Ovary (tissue), 9 donors: ENCODE data around the gene IMMT. TPM values are rescaled to one million over a fixed set of nuclear protein-coding genes. Genes with fewer than 3 reads are reported as not detected.

Experiments
- DNase-seq, 5 donors: peaks; one replicate each; pipeline ENCODE4 v3.0.0-alpha.2; 2019 to 2020
- H3K27ac ChIP-seq, 2 donors: fragments of 200-600 bp; one replicate each; pipeline versions ENCODE4 v1.5.1 to v1.8.0; 2019 to 2022
- H3K27me3 ChIP-seq: fragments of 200-600 bp; one replicate; pipeline ENCODE4 v1.8.0; 2022
- H3K36me3 ChIP-seq: fragments of 200-600 bp; sonication (generic); one replicate; pipeline ENCODE4 v1.5.1; 2019
- H3K4me1 ChIP-seq: one replicate; pipeline ENCODE4 v1.8.1; 2013; ENCODE audit warnings: mild to moderate bottlenecking, moderate library complexity; ENCODE audit not compliant: insufficient read depth
- H3K4me3 ChIP-seq: fragments of 200-600 bp; sonication (generic); one replicate; pipeline ENCODE4 v1.5.1; 2017
- H3K9me3 ChIP-seq, 2 donors: fragments of 200-600 bp in 1 of 2; sonication (generic) in 1 of 2; one replicate each; pipeline versions ENCODE4 v1.5.1 to v1.8.1; 2013 to 2019; ENCODE audit warnings: mild to moderate bottlenecking in 1 of 2, moderate library complexity in 1 of 2
- CTCF ChIP-seq, 3 donors: fragments of 450-650 bp in 2 of 3; fragments of 200-600 bp in 1 of 3; IDR thresholded peaks; one replicate each; pipeline versions ENCODE4 v1.5.1 to v1.8.0; 2016 to 2022; ENCODE audit warnings: antibody characterized with exemption in 3 of 3, mild to moderate bottlenecking in 1 of 3
- EP300 ChIP-seq: sonication (generic); formaldehyde crosslinking; IDR thresholded peaks from one replicate; pipeline ENCODE4 v1.6.1; 2017; ENCODE audit warnings: antibody characterized with exemption
- POLR2A ChIP-seq: fragments of 450-650 bp; IDR thresholded peaks from one replicate; pipeline ENCODE4 v1.6.1; 2017; ENCODE audit warnings: antibody characterized with exemption, mild to moderate bottlenecking, moderate library complexity
- WGBS, 3 donors: extraction: QIAGEN DNeasy Blood & Tissue Kit in 1 of 3; methylation state at CpG; one replicate each; pipeline versions ENCODE4 v1.1.5 to v1.1.7; 2013 to 2017; 5-methylcytosine and 5-hydroxymethylcytosine counted together
- intact Hi-C, 4 donors: fragments of 100-400 bp; cut with DNase I; formaldehyde crosslinking; loops; one replicate each; pipeline versions ENCODE4 v1.11.0 to v1.15.1; 2022 to 2023
- polyA plus RNA-seq, 2 donors: library from polyadenylated mRNA; stranded (reverse); fragments of 200-250 nt in 1 of 2; fragments of 350-450 nt in 1 of 2; fragmentation: Illumina TruSeq in 1 of 2; extraction: RNeasy Lipid Tissue Mini Kit (QIAGEN cat#74804) in 1 of 2; gene quantifications; one replicate each; pipeline ENCODE4 v1.2.3, GENCODE V29; 2013 to 2014
- total RNA-seq, 7 donors: library from RNA; depleted of rRNA in 2 of 7; stranded (reverse); fragments of >200 nt in 2 of 7; fragmentation: NEBNext Ultra II Directional in 3 of 7; extraction: Animal tissue kit (Norgen Biotek cat#: 25700) in 3 of 7; gene quantifications; one replicate each; pipeline versions ENCODE4 v1.1.0 to v1.2.4, GENCODE V29; 2016 to 2023
- donor health status: DM: no; HTN: no; CAD: no; lungs with moderate emphysema.
- donor health status: DM: no; HTN: no; CAD: no.
- donor health status: Bipolar disorder and iron deficiency.
- donor health status: DM: yes; HTN: yes; CAD: no.
- donor health status: DM: no; HTN: no; CAD: no.
- donor health status: DM: yes; HTN: yes; CAD: no.

Gene IMMT
- total and polyA plus RNA-seq, 9 donors = 22.8 to 99.4 (median 48.4) TPM

GRCh38 chr2:86138736-86139625 is 56.3 kb downstream of the IMMT start:
- no peaks in the 10 kb centered on the region for H3K36me3 ChIP-seq
- no peaks in the 10 kb centered on the region for H3K27me3 ChIP-seq
- intact Hi-C loops = no loop called here
- no peak overlapping the region for H3K4me3 ChIP-seq
- H3K27ac ChIP-seq = no peak overlapping the region
- 93 to 94% (median 93%) methylated on average over 7 of the region's 7 CpGs for WGBS, 3 donors
- TF ChIP-seq CTCF (IDR thresholded peaks at IDR 0.05) (no peak), EP300 (no peak), POLR2A (no peak)
- no peak for DNase-seq
- H3K4me1 ChIP-seq = no peaks in the 10 kb centered on the region
- H3K9me3 ChIP-seq = no peaks in the 10 kb centered on the region

- H3K9me3 ChIP-seq = no peaks in the 10 kb centered on the region
- no peaks in the 10 kb centered on the region for H3K27me3 ChIP-seq
- H3K27ac ChIP-seq = no peak overlapping the region
- WGBS, 3 donors = 81 to 85% (median 82%) methylated on average over 2 of the region's 2 CpGs
- TF ChIP-seq CTCF (IDR thresholded peaks at IDR 0.05) = no peak
- TF ChIP-seq EP300 = no peak
- intact Hi-C loops = no loop called here
- H3K4me3 ChIP-seq = no peak overlapping the region
- no peaks in the 10 kb centered on the region for H3K4me1 ChIP-seq
- DNase-seq = no peak
- H3K36me3 ChIP-seq = no peaks in the 10 kb centered on the region
Observed at GRCh38 chr2:86136141-86136540, 59.1 kb downstream of the IMMT start.

- WGBS, 3 donors = 83 to 93% (median 85%) methylated on average over 5 of the region's 5 CpGs
Observed at GRCh38 chr2:86135653-86136052, 59.6 kb downstream of the IMMT start.

GRCh38 chr2:86134709-86135108 is 60.6 kb downstream of the IMMT start:
- intact Hi-C loops = no loop called here
- no peak for TF ChIP-seq POLR2A
- no peak for TF ChIP-seq CTCF (IDR thresholded peaks at IDR 0.05)
- TF ChIP-seq EP300 = no peak
- 84 to 93% (median 90%) methylated on average over 4 of the region's 4 CpGs for WGBS, 3 donors
- no peak overlapping the region for H3K4me3 ChIP-seq
- H3K27ac ChIP-seq = no peak overlapping the region
- H3K36me3 ChIP-seq = no peaks in the 10 kb centered on the region
- H3K4me1 ChIP-seq = no peaks in the 10 kb centered on the region
- no peaks in the 10 kb centered on the region for H3K9me3 ChIP-seq
- H3K27me3 ChIP-seq = no peaks in the 10 kb centered on the region
- DNase-seq = no peak

More at GRCh38 chr2:86135653-86136052, 59.6 kb downstream of the IMMT start:
- Histone ChIP-seq H3K27me3 (no peaks in the 10 kb centered on the region), H3K4me1 (no peaks in the 10 kb centered on the region), H3K4me3 (no peak overlapping the region), H3K9me3 (no peaks in the 10 kb centered on the region), H3K36me3 (no peaks in the 10 kb centered on the region), H3K27ac (no peak overlapping the region)
- intact Hi-C loops = no loop called here
- DNase-seq = no peak
- TF ChIP-seq CTCF (IDR thresholded peaks at IDR 0.05) (no peak), EP300 (no peak), POLR2A (no peak)
